Stimulated activated CD8-positive, alpha-beta memory T cell treated with anti-CD3 and anti-CD28 coated beads, Interleukin-2, amount 100 ng/mL, for 48 hours (primary cell): ENCODE data around the gene FAM20C.
"Not testable (repeated sequence)": the region's sequence is repeated elsewhere in the genome, so short reads cannot be mapped to it uniquely, and the experiment has no call there.

ENCODE experiments used
- DNase-seq, 2 donors: peaks; one replicate each; pipeline ENCODE4 v3.0.0-alpha.2; 2020; ENCODE audit warnings: low read depth in 2 of 2

The FAM20C gene

GRCh38 chr7:173209-173918 is 19.0 kb upstream of the FAM20C start:
- DNase-seq, result no peak

- DNase-seq, result no peak
Observed at GRCh38 chr7:174716-175115, 17.7 kb upstream of the FAM20C start.

- DNase-seq, result no peak
Observed at GRCh38 chr7:175955-176354, 16.4 kb upstream of the FAM20C start.

GRCh38 chr7:176381-176780 is 16.0 kb upstream of the FAM20C start:
- DNase-seq, result no peak

- no peak for DNase-seq
Observed at GRCh38 chr7:176786-177459, 15.4 kb upstream of the FAM20C start.

- DNase-seq, result no peak
Observed at GRCh38 chr7:178444-178843, 13.9 kb upstream of the FAM20C start.

- DNase-seq, result no peak
Observed at GRCh38 chr7:179209-179681, 13.1 kb upstream of the FAM20C start.

GRCh38 chr7:179948-180694 is 12.2 kb upstream of the FAM20C start:
- no peak for DNase-seq

- no peak for DNase-seq
Observed at GRCh38 chr7:181738-182137, 10.6 kb upstream of the FAM20C start.

GRCh38 chr7:182502-182901 is 9.9 kb upstream of the FAM20C start:
- DNase-seq, result not testable (repeated sequence)

GRCh38 chr7:183496-184292 is 8.7 kb upstream of the FAM20C start:
- DNase-seq, result no peak

GRCh38 chr7:184294-185264 is 7.8 kb upstream of the FAM20C start:
- DNase-seq, result no peak

GRCh38 chr7:186516-187113 is 5.8 kb upstream of the FAM20C start:
- no peak for DNase-seq

- DNase-seq, result no peak
Observed at GRCh38 chr7:187227-187927, 5.0 kb upstream of the FAM20C start.

- no peak for DNase-seq
Observed at GRCh38 chr7:188174-188573, 4.2 kb upstream of the FAM20C start.

GRCh38 chr7:188727-189500 is 3.5 kb upstream of the FAM20C start:
- no peak for DNase-seq

GRCh38 chr7:189719-190118 is 2.7 kb upstream of the FAM20C start:
- no peak for DNase-seq

- DNase-seq, result no peak
Observed at GRCh38 chr7:190196-190595, 2.2 kb upstream of the FAM20C start.
